Cardiac muscle cell (in vitro differentiated cells and primary cell): ENCODE data around the gene FTO. TPM values are rescaled to one million over a fixed set of nuclear protein-coding genes. Genes with fewer than 3 reads are reported as not detected.

Source experiments
- DNase-seq, 2 donors: peaks; one replicate each; pipeline versions ENCODE4 v3.0.0 to v3.0.0-alpha.2; 2010 to 2017; ENCODE audit warnings: low read depth in 1 of 2, low spot score in 1 of 2
- H3K27ac ChIP-seq: fragments of 200-600 bp; sonication (generic); 2 replicates; pipeline ENCODE4 v1.5.1; 2016
- H3K27me3 ChIP-seq: fragments of 200-600 bp; sonication (generic); 2 replicates; pipeline ENCODE4 v1.6.0; 2016; ENCODE audit warnings: control low read depth
- H3K36me3 ChIP-seq: fragments of 200-600 bp; sonication (generic); 2 replicates; pipeline ENCODE4 v1.5.1; 2016; ENCODE audit warnings: control low read depth
- H3K4me1 ChIP-seq: fragments of 200-600 bp; sonication (generic); 2 replicates; pipeline ENCODE4 v1.8.1; 2017; ENCODE audit warnings: low read depth, mild to moderate bottlenecking, mixed run types
- H3K4me3 ChIP-seq: fragments of 200-600 bp; sonication (generic); 2 replicates; pipeline ENCODE4 v1.5.1; 2016; ENCODE audit warnings: mild to moderate bottlenecking
- H3K9me3 ChIP-seq: fragments of 200-600 bp; sonication (generic); 2 replicates; pipeline ENCODE4 v1.5.1; 2017; ENCODE audit warnings: low read depth, mild to moderate bottlenecking, control low read depth
- polyA plus RNA-seq: library from polyadenylated mRNA; unstranded; fragments of >200 nt; fragmentation: Nextera tagmentation; extraction: Ambion mirVana; gene quantifications from 2 replicates; pipeline ENCODE4 v1.2.1, GENCODE V29; 2016
- total RNA-seq: library from RNA; depleted of rRNA; stranded (reverse); fragments of >200 nt; gene quantifications from 2 replicates; pipeline ENCODE4 v1.2.3, GENCODE V29; 2016
- TF ChIP-seq, protein P1 (sequence below): IDR thresholded peaks from 2 replicates; pipeline ENCODE4 v1.5.1; 2012; ENCODE audit warnings: low read depth, mild to moderate bottlenecking, low read length

Gene FTO
- total and polyA plus RNA-seq, 2 experiments from 2014 or later = 77.7 to 93.8 TPM

- H3K4me3 ChIP-seq = no peak overlapping the region
- peak overlapping the region; percentile 26 for H3K27ac ChIP-seq
- DNase-seq = peak in 1 of 2 donors; percentile 23
- no peaks in the 10 kb centered on the region for H3K9me3 ChIP-seq
- H3K36me3 ChIP-seq = no peaks in the 10 kb centered on the region
- TF ChIP-seq, protein P1, sequence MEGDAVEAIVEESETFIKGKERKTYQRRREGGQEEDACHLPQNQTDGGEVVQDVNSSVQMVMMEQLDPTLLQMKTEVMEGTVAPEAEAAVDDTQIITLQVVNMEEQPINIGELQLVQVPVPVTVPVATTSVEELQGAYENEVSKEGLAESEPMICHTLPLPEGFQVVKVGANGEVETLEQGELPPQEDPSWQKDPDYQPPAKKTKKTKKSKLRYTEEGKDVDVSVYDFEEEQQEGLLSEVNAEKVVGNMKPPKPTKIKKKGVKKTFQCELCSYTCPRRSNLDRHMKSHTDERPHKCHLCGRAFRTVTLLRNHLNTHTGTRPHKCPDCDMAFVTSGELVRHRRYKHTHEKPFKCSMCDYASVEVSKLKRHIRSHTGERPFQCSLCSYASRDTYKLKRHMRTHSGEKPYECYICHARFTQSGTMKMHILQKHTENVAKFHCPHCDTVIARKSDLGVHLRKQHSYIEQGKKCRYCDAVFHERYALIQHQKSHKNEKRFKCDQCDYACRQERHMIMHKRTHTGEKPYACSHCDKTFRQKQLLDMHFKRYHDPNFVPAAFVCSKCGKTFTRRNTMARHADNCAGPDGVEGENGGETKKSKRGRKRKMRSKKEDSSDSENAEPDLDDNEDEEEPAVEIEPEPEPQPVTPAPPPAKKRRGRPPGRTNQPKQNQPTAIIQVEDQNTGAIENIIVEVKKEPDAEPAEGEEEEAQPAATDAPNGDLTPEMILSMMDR = no peak
- H3K27me3 ChIP-seq = no peaks in the 10 kb centered on the region
- peaks cover 12% of the 10 kb centered on the region for H3K4me1 ChIP-seq
Observed at GRCh38 chr16:54148974-54149373, 445.0 kb downstream of the FTO start.

GRCh38 chr16:54150861-54151260 is 446.9 kb downstream of the FTO start:
- H3K27me3 ChIP-seq = no peaks in the 10 kb centered on the region
- DNase-seq = no peak
- TF ChIP-seq, protein P1 = no peak

GRCh38 chr16:54152362-54153239 is 448.6 kb downstream of the FTO start:
- Histone ChIP-seq H3K27me3 (no peaks in the 10 kb centered on the region), H3K9me3 (no peaks in the 10 kb centered on the region), H3K27ac (no peak overlapping the region), H3K4me3 (no peak overlapping the region), H3K4me1 (peaks cover 7% of the 10 kb centered on the region), H3K36me3 (no peaks in the 10 kb centered on the region)
- TF ChIP-seq, protein P1 = no peak
- no peak for DNase-seq

More at GRCh38 chr16:54150861-54151260, 446.9 kb downstream of the FTO start:
- Histone ChIP-seq H3K27ac (no peak overlapping the region), H3K9me3 (no peaks in the 10 kb centered on the region), H3K36me3 (no peaks in the 10 kb centered on the region), H3K4me1 (peaks cover 12% of the 10 kb centered on the region), H3K4me3 (no peak overlapping the region)

- H3K4me1 ChIP-seq = peaks cover 7% of the 10 kb centered on the region
- no peak overlapping the region for H3K4me3 ChIP-seq
- TF ChIP-seq, protein P1 = no peak
- H3K27me3 ChIP-seq = no peaks in the 10 kb centered on the region
- H3K9me3 ChIP-seq = no peaks in the 10 kb centered on the region
- no peak overlapping the region for H3K27ac ChIP-seq
- H3K36me3 ChIP-seq = no peaks in the 10 kb centered on the region
- no peak for DNase-seq
Observed at GRCh38 chr16:54153240-54153934, 449.4 kb downstream of the FTO start.

DNA sequence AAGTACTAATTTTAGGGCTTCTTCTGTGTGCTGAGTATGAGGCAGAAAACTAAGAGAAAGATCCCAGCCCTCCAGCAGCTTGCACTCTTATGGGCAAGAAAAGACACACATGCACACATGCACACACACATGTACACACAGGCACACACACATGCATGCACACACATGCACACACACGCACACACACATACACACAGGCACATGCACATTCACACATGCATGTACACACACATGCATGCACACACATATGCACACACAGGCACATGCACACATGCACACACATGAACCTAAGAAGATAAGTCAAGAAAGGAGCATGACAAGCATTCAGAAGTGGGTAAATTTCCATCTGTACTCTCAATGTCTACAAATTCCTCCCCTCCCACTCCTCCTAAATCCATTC is 452.4 kb downstream of the FTO start:
- no peaks in the 10 kb centered on the region for H3K27me3 ChIP-seq
- no peak overlapping the region for H3K27ac ChIP-seq
- no peaks in the 10 kb centered on the region for H3K4me1 ChIP-seq
- TF ChIP-seq, protein P1 = no peak
- H3K9me3 ChIP-seq = no peaks in the 10 kb centered on the region
- no peak overlapping the region for H3K4me3 ChIP-seq
- H3K36me3 ChIP-seq = no peaks in the 10 kb centered on the region
- DNase-seq = no peak
